Measurements from ENCODE around the gene SPAM1. TPM values are rescaled to one million over a fixed set of nuclear protein-coding genes. Genes with fewer than 3 reads are reported as not detected.

Gene SPAM1
- total RNA-seq, 1 donor from 2014 or later = not detected

GRCh38 chr7:123975084-123975483 is 50.0 kb downstream of the SPAM1 start:
- DNase-seq (ENCODE audit: low read depth) = no peak
- no peaks in the 10 kb centered on the region for H3K27me3 ChIP-seq (ENCODE audit: control insufficient read depth, insufficient read depth, low read length)
- H3K36me3 ChIP-seq (ENCODE audit: control insufficient read depth, insufficient read depth, low read length) = no peaks in the 10 kb centered on the region
- no peak overlapping the region for H3K4me3 ChIP-seq (ENCODE audit: low read depth, low read length)
- no peak for TF ChIP-seq CTCF (IDR thresholded peaks at IDR 0.05; ENCODE audit: insufficient read depth, low read length, poor library complexity, severe bottlenecking)

- DNase-seq (ENCODE audit: low read depth) = no peak
- H3K36me3 ChIP-seq (ENCODE audit: control insufficient read depth, insufficient read depth, low read length) = no peaks in the 10 kb centered on the region
- no peaks in the 10 kb centered on the region for H3K27me3 ChIP-seq (ENCODE audit: control insufficient read depth, insufficient read depth, low read length)
- no peak for TF ChIP-seq CTCF (IDR thresholded peaks at IDR 0.05; ENCODE audit: insufficient read depth, low read length, poor library complexity, severe bottlenecking)
- no peak overlapping the region for H3K4me3 ChIP-seq (ENCODE audit: low read depth, low read length)
Observed at GRCh38 chr7:123977081-123977480, 52.0 kb downstream of the SPAM1 start.

- Histone ChIP-seq H3K4me3 (ENCODE audit: low read depth, low read length) (no peak overlapping the region), H3K36me3 (ENCODE audit: control insufficient read depth, insufficient read depth, low read length) (no peaks in the 10 kb centered on the region), H3K27me3 (ENCODE audit: control insufficient read depth, insufficient read depth, low read length) (no peaks in the 10 kb centered on the region)
- no peak for TF ChIP-seq CTCF (IDR thresholded peaks at IDR 0.05; ENCODE audit: insufficient read depth, low read length, poor library complexity, severe bottlenecking)
- peak; percentile 10 for DNase-seq (ENCODE audit: low read depth)
Observed at GRCh38 chr7:123979876-123980275, 54.8 kb downstream of the SPAM1 start.

GRCh38 chr7:123987445-123987844 is 62.4 kb downstream of the SPAM1 start:
- TF ChIP-seq CTCF (IDR thresholded peaks at IDR 0.05; ENCODE audit: insufficient read depth, low read length, poor library complexity, severe bottlenecking) = no peak
- H3K36me3 ChIP-seq (ENCODE audit: control insufficient read depth, insufficient read depth, low read length) = no peaks in the 10 kb centered on the region
- no peak for DNase-seq (ENCODE audit: low read depth)
- no peak overlapping the region for H3K4me3 ChIP-seq (ENCODE audit: low read depth, low read length)
- H3K27me3 ChIP-seq (ENCODE audit: control insufficient read depth, insufficient read depth, low read length) = no peaks in the 10 kb centered on the region

GRCh38 chr7:123992913-123993518 is 68.0 kb downstream of the SPAM1 start:
- Histone ChIP-seq H3K36me3 (ENCODE audit: control insufficient read depth, insufficient read depth, low read length) (no peaks in the 10 kb centered on the region), H3K4me3 (ENCODE audit: low read depth, low read length) (no peak overlapping the region), H3K27me3 (ENCODE audit: control insufficient read depth, insufficient read depth, low read length) (no peaks in the 10 kb centered on the region)
- no peak for TF ChIP-seq CTCF (IDR thresholded peaks at IDR 0.05; ENCODE audit: insufficient read depth, low read length, poor library complexity, severe bottlenecking)
- DNase-seq (ENCODE audit: low read depth) = no peak

GRCh38 chr7:123993996-123994395 is 69.0 kb downstream of the SPAM1 start:
- H3K27me3 ChIP-seq (ENCODE audit: control insufficient read depth, insufficient read depth, low read length) = no peaks in the 10 kb centered on the region
- H3K4me3 ChIP-seq (ENCODE audit: low read depth, low read length) = no peak overlapping the region
- H3K36me3 ChIP-seq (ENCODE audit: control insufficient read depth, insufficient read depth, low read length) = no peaks in the 10 kb centered on the region
- DNase-seq (ENCODE audit: low read depth) = no peak
- TF ChIP-seq CTCF (IDR thresholded peaks at IDR 0.05; ENCODE audit: insufficient read depth, low read length, poor library complexity, severe bottlenecking) = no peak
